BJ (cell line): Measurements from ENCODE around the gene SWAP70. TPM values are rescaled to one million over a fixed set of nuclear protein-coding genes. Genes with fewer than 3 reads are reported as not detected.

ENCODE experiments used
- CTCF ChIA-PET: fragments of 350-600 bp; formaldehyde crosslinking; extraction: SDS; loops from one replicate; lab custom pipeline; 2021; ENCODE audit warnings: antibody characterized with exemption, inconsistent platforms; lab: Yijun Ruan, JAX
- POLR2A ChIA-PET: fragments of 300-600 bp; sonication (Branson Sonifier 250); formaldehyde crosslinking; extraction: SDS; loops from one replicate; lab custom pipeline; 2021; ENCODE audit warnings: antibody characterized with exemption; lab: Charles Lee
- DNase-seq: peaks from one replicate; pipeline ENCODE4 v3.0.0-alpha.2; 2011; ENCODE audit warnings: low read depth
- H3K27me3 ChIP-seq: 2 replicates; pipeline ENCODE4 v1.6.0; 2011; ENCODE audit warnings: low read length; ENCODE audit not compliant: control insufficient read depth, insufficient read depth
- H3K36me3 ChIP-seq: 2 replicates; pipeline ENCODE4 v1.5.1; 2011; ENCODE audit warnings: low read length; ENCODE audit not compliant: control insufficient read depth, insufficient read depth
- H3K4me3 ChIP-seq: 2 replicates; pipeline ENCODE4 v1.5.1; 2011; ENCODE audit warnings: low read depth, mild to moderate bottlenecking, control low read depth, low read length
- CTCF ChIP-seq: IDR thresholded peaks from 2 replicates; pipeline ENCODE4 v1.5.1; 2011; ENCODE audit warnings: low read depth, mild to moderate bottlenecking, control low read depth, inconsistent platforms, low read length, moderate library complexity; ENCODE audit not compliant: insufficient read depth
- polyA plus RNA-seq: library from polyadenylated mRNA; depleted of rRNA; stranded (reverse); fragments of >200 nt; gene quantifications from 2 replicates; pipeline ENCODE4 v1.2.3, GENCODE V29; 2011

Gene SWAP70
- polyA plus RNA-seq, 1 experiment: 16.6 TPM

GRCh38 chr11:9769621-9770020, 105.7 kb downstream of the SWAP70 start:
- Histone ChIP-seq H3K27me3 (no peaks in the 10 kb centered on the region), H3K36me3 (no peaks in the 10 kb centered on the region), H3K4me3 (no peak overlapping the region)
- ChIA-PET CTCF (no interaction called here), POLR2A (no interaction called here)
- TF ChIP-seq CTCF: no peak
- no peak for DNase-seq

- Histone ChIP-seq H3K4me3 (no peak overlapping the region), H3K36me3 (no peaks in the 10 kb centered on the region), H3K27me3 (no peaks in the 10 kb centered on the region)
- ChIA-PET POLR2A (no interaction called here), CTCF (no interaction called here)
- DNase-seq: no peak
- no peak for TF ChIP-seq CTCF
Observed at GRCh38 chr11:9771071-9771511, 107.2 kb downstream of the SWAP70 start.

- no peaks in the 10 kb centered on the region for H3K36me3 ChIP-seq
- no peak for DNase-seq
- no peaks in the 10 kb centered on the region for H3K27me3 ChIP-seq
- POLR2A ChIA-PET: interaction anchor here (0.5 kb wide), 1 partner anchor 28 kb away, joined by 3 read pairs; no protein-coding TSS in a partner anchor
- no peak overlapping the region for H3K4me3 ChIP-seq
- CTCF ChIA-PET: interaction anchor here (0.8 kb wide), 1 partner anchor 200 kb away, joined by 4 read pairs; no protein-coding TSS in a partner anchor
- no peak for TF ChIP-seq CTCF
Observed at GRCh38 chr11:9772218-9772617, 108.3 kb downstream of the SWAP70 start.

- H3K4me3 ChIP-seq: no peak overlapping the region
- POLR2A ChIA-PET: no interaction called here
- no peaks in the 10 kb centered on the region for H3K36me3 ChIP-seq
- no peak for DNase-seq
- no peaks in the 10 kb centered on the region for H3K27me3 ChIP-seq
- CTCF ChIA-PET: interaction anchor here (1.4 kb wide), 1 partner anchor 14 kb away, joined by 3 read pairs; no protein-coding TSS in a partner anchor
- no peak for TF ChIP-seq CTCF
Observed at GRCh38 chr11:9773524-9773923, 109.6 kb downstream of the SWAP70 start.

- TF ChIP-seq CTCF: no peak
- POLR2A ChIA-PET: no interaction called here
- Histone ChIP-seq H3K36me3 (no peaks in the 10 kb centered on the region), H3K4me3 (no peak overlapping the region), H3K27me3 (no peaks in the 10 kb centered on the region)
- no peak for DNase-seq
- CTCF ChIA-PET: interaction anchor here (1.4 kb wide), 1 partner anchor 14 kb away, joined by 3 read pairs; no protein-coding TSS in a partner anchor
Observed at GRCh38 chr11:9774109-9774508, 110.2 kb downstream of the SWAP70 start.
